ENCODE results near the gene HIP1. TPM values are rescaled to one million over a fixed set of nuclear protein-coding genes. Genes with fewer than 3 reads are reported as not detected.
A peak's percentile ranks its signal among the peaks of the same experiment; 100 is the strongest.
"Not testable (repeated sequence)": the region's sequence is repeated elsewhere in the genome, so short reads cannot be mapped to it uniquely, and the experiment has no call there.

Gene HIP1
- total RNA-seq, 1 donor = 25.7 TPM

GRCh38 chr7:75614401-75614800 lies 124.3 kb downstream of the HIP1 start:
- Histone ChIP-seq H3K4me1 (ENCODE audit: insufficient read depth, low read length) (peaks cover 18% of the 10 kb centered on the region), H4K20me1 (ENCODE audit: insufficient read depth, low read length) (no peaks in the 10 kb centered on the region), H3K9me3 (ENCODE audit: low read depth, low read length) (no peaks in the 10 kb centered on the region), H3K79me2 (ENCODE audit: insufficient read depth, low read length) (no peaks in the 10 kb centered on the region), H3K27ac (ENCODE audit: low read depth, low read length) (no peak overlapping the region), H2AFZ (ENCODE audit: low read length) (no peak overlapping the region), H3K27me3 (ENCODE audit: insufficient read depth, low read length) (no peaks in the 10 kb centered on the region), H3K4me3 (ENCODE audit: insufficient read depth, low read length) (no peak overlapping the region), H3K4me2 (ENCODE audit: insufficient read depth, low read length) (no peak overlapping the region), H3K36me3 (ENCODE audit: insufficient read depth, low read length) (no peaks in the 10 kb centered on the region)
- no peak for DNase-seq (ENCODE audit: insufficient read length, low spot score, missing footprints)
- TF ChIP-seq, protein P1, sequence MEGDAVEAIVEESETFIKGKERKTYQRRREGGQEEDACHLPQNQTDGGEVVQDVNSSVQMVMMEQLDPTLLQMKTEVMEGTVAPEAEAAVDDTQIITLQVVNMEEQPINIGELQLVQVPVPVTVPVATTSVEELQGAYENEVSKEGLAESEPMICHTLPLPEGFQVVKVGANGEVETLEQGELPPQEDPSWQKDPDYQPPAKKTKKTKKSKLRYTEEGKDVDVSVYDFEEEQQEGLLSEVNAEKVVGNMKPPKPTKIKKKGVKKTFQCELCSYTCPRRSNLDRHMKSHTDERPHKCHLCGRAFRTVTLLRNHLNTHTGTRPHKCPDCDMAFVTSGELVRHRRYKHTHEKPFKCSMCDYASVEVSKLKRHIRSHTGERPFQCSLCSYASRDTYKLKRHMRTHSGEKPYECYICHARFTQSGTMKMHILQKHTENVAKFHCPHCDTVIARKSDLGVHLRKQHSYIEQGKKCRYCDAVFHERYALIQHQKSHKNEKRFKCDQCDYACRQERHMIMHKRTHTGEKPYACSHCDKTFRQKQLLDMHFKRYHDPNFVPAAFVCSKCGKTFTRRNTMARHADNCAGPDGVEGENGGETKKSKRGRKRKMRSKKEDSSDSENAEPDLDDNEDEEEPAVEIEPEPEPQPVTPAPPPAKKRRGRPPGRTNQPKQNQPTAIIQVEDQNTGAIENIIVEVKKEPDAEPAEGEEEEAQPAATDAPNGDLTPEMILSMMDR (IDR thresholded peaks at IDR 0.05; ENCODE audit: extremely low read depth, low read depth, low read length) = no peak

GRCh38 chr7:75613351-75613750 lies 125.4 kb downstream of the HIP1 start:
- H3K4me3 ChIP-seq (ENCODE audit: insufficient read depth, low read length) = no peak overlapping the region

DNA sequence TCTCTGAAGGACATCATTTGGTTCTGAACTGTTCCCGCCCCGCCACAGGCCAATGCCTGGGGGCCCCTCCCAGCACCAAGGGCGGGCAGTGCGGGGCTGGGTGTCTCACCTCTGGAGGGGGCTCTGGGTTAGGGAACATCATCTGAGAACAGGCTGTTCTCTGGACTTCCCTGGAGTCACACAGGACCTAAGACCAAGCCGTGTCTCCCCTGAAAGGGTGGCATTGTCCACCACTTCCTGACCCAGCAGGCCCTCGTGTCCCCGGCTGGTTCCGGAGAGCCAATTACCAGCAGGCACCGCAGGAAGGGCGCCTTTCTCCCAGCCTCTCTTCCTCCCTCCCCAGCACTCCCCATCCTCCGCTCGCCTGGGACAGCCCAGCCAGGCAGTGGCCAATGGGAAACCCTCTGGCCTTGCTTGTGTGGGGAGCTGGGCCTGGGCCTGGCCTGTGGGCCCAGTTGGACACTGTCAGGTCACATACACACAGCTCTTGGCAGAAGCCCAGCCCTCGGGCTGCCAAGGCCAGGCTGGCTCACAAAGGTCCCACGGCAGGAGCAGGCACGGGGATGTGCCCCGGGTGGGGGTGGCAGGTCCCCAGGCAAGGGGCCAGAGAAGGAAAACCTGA lies 127.1 kb downstream of the HIP1 start:
- H3K36me3 ChIP-seq (ENCODE audit: insufficient read depth, low read length) = no peaks in the 10 kb centered on the region
- H3K4me1 ChIP-seq (ENCODE audit: insufficient read depth, low read length) = peaks cover 6% of the 10 kb centered on the region
- TF ChIP-seq, protein P1 (IDR thresholded peaks at IDR 0.05; ENCODE audit: extremely low read depth, low read depth, low read length) = no peak
- no peaks in the 10 kb centered on the region for H3K9me3 ChIP-seq (ENCODE audit: low read depth, low read length)
- peak overlapping the region; percentile 37 for H3K27ac ChIP-seq (ENCODE audit: low read depth, low read length)
- H3K27me3 ChIP-seq (ENCODE audit: insufficient read depth, low read length) = no peaks in the 10 kb centered on the region
- H3K4me3 ChIP-seq (ENCODE audit: insufficient read depth, low read length) = peak overlapping the region; percentile 46
- H3K79me2 ChIP-seq (ENCODE audit: insufficient read depth, low read length) = no peaks in the 10 kb centered on the region
- H4K20me1 ChIP-seq (ENCODE audit: insufficient read depth, low read length) = no peaks in the 10 kb centered on the region
- H3K4me2 ChIP-seq (ENCODE audit: insufficient read depth, low read length) = peak overlapping the region; percentile 45
- H2AFZ ChIP-seq (ENCODE audit: low read length) = peak overlapping the region; percentile 90
- peak; percentile 91 for DNase-seq (ENCODE audit: insufficient read length, low spot score, missing footprints)

More at GRCh38 chr7:75613351-75613750, 125.4 kb downstream of the HIP1 start:
- Histone ChIP-seq H3K79me2 (ENCODE audit: insufficient read depth, low read length) (no peaks in the 10 kb centered on the region), H3K36me3 (ENCODE audit: insufficient read depth, low read length) (no peaks in the 10 kb centered on the region), H3K27ac (ENCODE audit: low read depth, low read length) (no peak overlapping the region), H3K4me2 (ENCODE audit: insufficient read depth, low read length) (no peak overlapping the region), H4K20me1 (ENCODE audit: insufficient read depth, low read length) (no peaks in the 10 kb centered on the region), H3K4me1 (ENCODE audit: insufficient read depth, low read length) (peaks cover 16% of the 10 kb centered on the region), H3K9me3 (ENCODE audit: low read depth, low read length) (no peaks in the 10 kb centered on the region), H2AFZ (ENCODE audit: low read length) (no peak overlapping the region), H3K27me3 (ENCODE audit: insufficient read depth, low read length) (no peaks in the 10 kb centered on the region)
- TF ChIP-seq, protein P1 (IDR thresholded peaks at IDR 0.05; ENCODE audit: extremely low read depth, low read depth, low read length) = no peak
- DNase-seq (ENCODE audit: insufficient read length, low spot score, missing footprints) = no peak

DNA sequence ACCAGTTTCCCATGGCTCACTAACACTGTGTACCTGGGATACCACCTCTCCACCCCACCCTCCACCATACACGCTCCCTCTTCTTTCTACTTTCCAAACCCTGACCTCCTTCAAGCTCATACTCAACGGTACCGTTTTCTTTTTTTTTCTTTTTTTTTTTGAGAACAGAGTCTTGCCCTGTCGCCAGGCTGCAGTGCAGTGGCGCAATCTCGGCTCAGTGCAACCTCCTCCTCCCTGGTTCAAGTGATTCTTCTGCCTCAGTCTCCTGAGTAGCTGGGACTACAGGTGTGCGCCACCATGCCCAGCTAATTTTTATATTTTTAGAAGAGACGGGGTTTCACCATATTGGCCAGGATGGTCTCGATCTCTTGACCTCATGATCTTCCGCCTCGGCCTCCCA lies 129.3 kb downstream of the HIP1 start:
- not testable (repeated sequence) for H3K36me3 ChIP-seq (ENCODE audit: insufficient read depth, low read length); H3K27me3 ChIP-seq (ENCODE audit: insufficient read depth, low read length); H2AFZ ChIP-seq (ENCODE audit: low read length); H3K4me3 ChIP-seq (ENCODE audit: insufficient read depth, low read length); DNase-seq (ENCODE audit: insufficient read length, low spot score, missing footprints); H3K27ac ChIP-seq (ENCODE audit: low read depth, low read length); H3K4me2 ChIP-seq (ENCODE audit: insufficient read depth, low read length); H3K9me3 ChIP-seq (ENCODE audit: low read depth, low read length); H3K4me1 ChIP-seq (ENCODE audit: insufficient read depth, low read length); H4K20me1 ChIP-seq (ENCODE audit: insufficient read depth, low read length); H3K79me2 ChIP-seq (ENCODE audit: insufficient read depth, low read length)

All from osteoblast (primary cell).